Measurements from ENCODE around the gene MEGF6.

Gene MEGF6

DNA sequence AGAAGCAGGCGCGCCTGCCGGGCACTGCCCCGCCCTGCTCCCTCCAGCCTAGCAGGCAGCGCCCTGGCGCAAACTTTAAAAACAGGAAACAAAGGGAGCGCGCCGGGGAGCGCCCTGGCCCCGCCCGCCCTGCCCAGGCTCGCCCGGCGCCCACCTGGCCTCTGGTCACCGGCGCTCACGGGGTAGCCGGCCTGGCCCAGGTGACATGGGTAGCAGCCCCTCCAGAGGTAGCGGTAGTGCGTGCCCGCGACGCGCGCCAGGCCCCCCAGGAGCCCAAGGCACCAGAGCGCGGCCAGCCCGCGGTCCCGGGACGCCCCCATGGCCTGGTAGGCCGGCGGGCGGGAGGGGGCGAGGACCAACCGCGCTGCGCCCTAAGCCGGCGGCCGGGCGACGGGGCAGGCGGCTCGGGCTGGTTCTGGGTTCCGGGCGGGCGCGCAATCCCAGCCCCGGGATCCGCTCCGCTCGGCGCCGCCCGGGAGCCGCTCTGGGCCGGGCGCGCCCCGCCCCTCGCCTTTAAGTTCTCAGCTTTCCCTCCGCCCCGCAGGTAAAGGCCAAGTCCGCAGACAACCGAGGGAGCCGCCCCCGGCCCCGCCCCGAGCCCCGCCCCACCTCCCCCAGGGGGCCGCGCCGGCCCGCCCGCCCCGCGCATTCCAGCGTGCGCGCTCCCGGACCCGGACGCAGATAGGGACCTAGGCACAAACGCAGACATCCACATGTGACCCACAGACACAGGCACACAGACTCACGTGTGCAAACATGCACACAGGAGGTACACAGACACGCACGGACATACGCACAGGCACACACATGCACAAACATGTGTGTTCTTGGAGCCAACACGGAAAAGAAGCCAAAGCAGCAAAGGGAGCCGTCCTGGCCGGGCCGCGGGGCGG, 80.1 kb downstream of the MEGF6 start:
- FAIRE-seq (no peak), DNase-seq (ENCODE audit: insufficient read length, low spot score) (peak; percentile 83)
- TF ChIP-seq POLR2A (IDR thresholded peaks at IDR 0.05; ENCODE audit: low read depth, low read length): peak; percentile 51

DNA sequence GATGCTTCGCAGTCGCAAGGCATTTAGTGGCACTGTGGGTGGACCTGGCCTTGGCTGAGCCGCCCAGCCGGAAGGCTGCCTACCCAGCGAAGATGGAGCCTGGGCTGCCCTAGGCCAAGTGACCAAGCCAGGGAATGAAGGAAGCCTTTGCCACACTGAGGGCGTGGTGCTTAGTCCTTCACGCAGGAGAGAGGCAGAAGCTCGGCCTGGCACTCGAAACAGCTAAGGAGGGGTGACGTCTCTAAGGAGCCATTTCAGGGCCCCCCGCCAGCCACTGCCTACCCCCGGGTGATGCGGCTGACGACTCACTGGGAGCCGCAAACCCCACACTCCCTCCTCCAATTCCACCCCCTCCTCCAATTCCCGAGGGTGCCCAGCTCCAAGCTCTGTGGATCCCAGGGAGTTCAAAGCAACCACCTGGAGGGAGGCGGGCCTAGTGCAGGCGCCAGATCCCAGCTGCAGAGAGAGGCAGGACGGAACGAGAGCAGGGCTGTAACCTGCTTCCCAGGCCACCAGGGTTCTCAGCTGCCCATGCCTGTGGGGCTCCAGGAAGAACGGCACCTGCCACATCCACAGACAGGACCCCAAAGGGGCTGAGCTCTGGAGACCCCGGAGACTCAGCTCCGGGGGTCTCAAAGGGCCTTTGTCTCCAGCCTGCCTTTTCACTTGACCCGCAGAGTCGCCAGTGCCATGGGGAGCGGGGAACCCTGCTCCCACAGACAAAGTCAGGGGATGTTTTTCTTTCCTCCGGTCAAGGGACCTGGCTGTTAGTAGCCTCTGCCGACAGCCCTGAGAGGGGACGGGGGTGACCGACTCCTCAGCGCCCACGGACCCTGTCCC, 81.0 kb downstream of the MEGF6 start:
- FAIRE-seq (no peak), DNase-seq (ENCODE audit: insufficient read length, low spot score) (peak; percentile 46)
- no peak for TF ChIP-seq POLR2A (IDR thresholded peaks at IDR 0.05; ENCODE audit: low read depth, low read length)

DNA sequence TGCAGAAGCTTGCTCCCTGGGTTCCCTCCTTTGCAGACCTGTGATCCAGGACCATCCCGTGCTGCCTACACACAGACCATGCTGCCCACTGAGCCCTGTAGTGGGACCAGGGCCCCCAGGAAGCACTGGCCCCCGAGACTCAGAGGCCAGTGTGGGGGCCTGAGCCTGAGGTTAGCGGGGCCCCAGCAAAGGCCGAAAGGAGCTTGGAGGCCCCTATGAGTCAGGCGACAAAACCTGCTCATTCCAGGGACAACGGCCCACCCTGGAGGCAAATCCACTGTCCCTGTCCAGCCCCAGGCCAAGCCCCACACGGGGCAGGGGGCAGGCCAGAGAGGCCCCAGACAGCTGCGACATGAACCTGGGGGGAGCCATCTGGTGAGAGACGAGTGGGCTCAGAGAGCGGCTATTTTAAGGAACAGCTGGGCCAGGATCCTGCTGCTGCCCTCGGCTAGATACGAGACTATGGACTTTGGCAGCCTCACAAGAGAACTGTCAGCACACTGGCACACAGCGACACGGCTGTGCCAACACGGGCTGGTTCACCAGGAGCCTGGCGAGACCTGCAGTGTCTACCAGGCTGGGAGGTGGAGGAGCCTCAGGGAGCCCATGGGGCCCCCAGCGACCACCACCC, 82.1 kb downstream of the MEGF6 start:
- FAIRE-seq (no peak), DNase-seq (ENCODE audit: insufficient read length, low spot score) (no peak)
- no peak for TF ChIP-seq POLR2A (IDR thresholded peaks at IDR 0.05; ENCODE audit: low read depth, low read length)

DNA sequence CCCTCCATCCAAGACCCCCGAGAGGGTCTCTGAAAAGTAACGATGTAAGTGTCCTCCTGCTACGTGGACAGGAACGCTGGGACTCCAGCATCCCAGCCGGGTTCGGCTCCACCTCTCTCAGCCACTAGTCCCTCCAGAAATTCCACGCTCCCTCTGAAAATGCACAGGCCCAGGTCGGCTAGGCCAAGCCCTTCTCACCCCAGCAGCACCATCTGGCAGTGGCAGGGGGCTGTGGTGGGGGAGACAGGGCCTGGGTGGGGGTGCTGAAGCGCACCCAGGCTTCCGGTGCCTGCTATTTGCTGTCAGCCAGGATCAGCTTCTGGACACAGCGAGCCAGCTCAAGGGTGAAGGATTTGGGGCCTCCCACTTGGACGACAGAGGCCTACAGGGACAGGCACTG, 83.5 kb downstream of the MEGF6 start:
- TF ChIP-seq POLR2A (IDR thresholded peaks at IDR 0.05; ENCODE audit: low read depth, low read length): no peak
- DNase-seq (ENCODE audit: insufficient read length, low spot score) (no peak), FAIRE-seq (no peak)

DNA sequence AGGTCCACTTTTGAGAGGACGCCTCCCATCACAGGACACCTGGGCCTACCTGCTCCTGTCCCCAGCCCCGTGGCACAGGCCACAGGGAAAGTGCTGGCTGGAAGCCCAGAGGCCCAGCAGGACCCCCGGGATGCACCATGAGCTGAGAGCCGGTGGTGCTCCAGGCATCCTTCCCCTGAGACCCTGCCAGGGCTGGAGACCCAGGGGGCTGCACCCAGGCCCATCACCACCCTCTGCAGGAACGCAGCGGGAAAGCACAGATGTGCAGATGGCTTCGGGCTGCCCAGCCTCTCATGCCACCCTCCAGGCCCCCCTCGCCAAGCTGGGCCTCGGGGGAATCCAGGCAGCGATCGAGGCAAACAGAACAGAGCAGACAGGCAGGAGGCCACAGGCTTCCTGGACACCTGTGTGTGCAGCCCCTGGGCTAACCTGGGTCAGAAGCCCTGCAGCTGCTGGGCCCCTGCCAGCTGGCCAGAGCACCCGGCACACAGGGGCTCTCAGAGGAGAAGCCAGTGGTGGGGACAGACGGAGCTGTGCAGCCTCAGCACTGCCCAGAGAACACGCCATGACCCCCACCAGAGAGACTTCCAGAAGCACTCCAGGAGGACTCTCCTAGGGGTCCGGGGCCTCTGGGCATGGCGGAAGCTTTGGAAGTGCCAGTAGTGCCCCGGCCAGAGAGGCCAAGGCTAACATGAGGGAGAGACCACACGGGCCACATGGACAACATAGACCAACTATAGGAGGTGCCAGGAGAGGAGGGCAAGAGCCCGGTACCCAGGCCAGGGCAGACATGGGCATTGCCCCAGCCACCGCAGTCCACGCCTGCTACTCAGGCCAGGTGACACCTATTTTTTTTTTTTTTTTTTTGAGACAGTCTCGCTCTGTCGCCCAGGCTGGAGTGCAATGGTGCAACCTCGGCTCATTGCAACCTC, 85.5 kb downstream of the MEGF6 start:
- no peak for TF ChIP-seq POLR2A (IDR thresholded peaks at IDR 0.05; ENCODE audit: low read depth, low read length)
- DNase-seq (ENCODE audit: insufficient read length, low spot score) (no peak), FAIRE-seq (no peak)

DNA sequence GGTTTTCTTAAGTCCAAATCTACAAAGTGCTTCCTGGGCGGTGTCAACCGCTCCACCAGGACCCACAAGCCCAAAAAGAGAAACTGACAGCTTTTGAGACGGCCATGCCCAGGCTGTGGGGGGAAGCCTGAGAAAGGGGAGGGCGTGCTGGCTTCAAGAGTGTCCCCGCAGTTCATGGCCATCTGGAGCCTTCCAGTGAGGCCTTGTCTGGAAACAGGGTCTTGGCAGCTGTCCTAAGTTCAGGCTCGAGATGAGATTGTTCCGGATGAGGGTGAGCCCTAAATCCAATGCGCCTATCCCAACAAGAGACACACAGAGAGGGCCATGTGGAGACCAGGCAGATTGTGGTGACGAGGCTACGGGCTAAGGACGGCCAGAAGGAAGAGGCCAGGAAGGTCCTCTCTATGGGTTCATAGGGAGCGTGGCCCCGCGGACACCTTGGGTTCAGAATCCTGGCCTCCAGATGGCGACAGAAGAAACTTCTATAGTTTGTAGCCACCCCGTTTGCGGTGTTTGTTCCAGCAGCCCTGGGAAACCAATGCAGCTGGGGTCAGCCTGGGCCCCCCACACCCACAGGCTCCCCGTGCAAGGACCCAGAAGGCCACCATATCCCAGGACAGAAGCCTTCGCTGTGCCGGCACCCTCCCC, 86.6 kb downstream of the MEGF6 start:
- no peak for FAIRE-seq
- no peak for DNase-seq (ENCODE audit: insufficient read length, low spot score)
- no peak for TF ChIP-seq POLR2A (IDR thresholded peaks at IDR 0.05; ENCODE audit: low read depth, low read length)

DNA sequence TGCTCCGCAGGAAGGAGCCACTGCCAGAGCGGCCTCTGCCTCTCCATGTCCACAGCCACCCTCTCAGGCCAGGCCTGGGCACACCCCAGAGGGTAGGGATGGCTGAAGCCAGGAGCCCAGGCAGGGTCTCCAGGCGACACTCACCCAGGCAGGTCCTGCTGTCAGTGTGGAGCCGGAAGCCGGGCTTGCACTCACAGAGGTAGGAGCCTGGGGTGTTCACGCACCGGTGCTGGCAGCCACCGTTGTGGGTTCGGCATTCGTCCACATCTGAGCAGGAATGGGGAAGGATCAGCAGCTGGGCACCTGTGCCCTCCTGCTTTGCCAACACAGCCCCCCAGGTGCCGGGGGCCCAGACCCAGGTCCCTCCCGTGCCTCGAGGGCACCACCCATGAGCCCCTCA, 87.3 kb downstream of the MEGF6 start:
- DNase-seq (ENCODE audit: insufficient read length, low spot score): no peak
- no peak for TF ChIP-seq POLR2A (IDR thresholded peaks at IDR 0.05; ENCODE audit: low read depth, low read length)
- FAIRE-seq: no peak

DNA sequence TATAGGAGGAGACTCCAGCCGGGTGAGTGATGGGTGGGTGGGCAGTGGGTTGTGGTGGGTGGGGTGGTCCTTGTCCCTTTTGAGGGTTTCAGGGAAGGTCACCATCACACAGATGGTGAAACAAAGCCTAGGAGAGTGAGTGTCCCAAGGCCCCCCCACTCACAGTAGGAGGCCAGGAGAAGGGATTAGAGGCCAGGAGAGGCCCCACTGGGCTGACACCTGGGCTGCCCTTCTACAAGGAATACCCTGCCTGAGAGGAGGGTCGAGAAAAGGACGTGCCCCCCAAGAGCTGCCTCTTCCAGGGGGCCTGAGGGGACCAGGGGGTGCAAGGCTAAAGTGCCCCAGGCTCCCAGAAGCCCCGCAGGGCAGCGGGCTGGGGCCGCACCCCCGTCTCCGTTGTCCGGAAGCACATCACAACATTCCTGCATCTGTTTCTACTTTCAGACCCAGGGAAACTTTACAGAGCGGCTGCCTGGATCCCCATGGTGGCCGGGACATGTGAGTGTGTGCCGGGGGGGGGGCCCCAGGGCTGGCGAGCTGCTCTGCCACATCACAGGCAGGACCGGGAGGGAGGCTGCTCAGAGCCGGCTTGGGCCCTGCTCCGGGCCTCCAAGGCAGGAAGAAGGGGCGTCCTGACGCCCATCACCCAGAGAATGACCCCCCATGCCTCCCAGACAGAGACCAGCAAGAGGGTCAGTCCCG, 88.6 kb downstream of the MEGF6 start:
- FAIRE-seq (no peak), DNase-seq (ENCODE audit: insufficient read length, low spot score) (no peak)
- no peak for TF ChIP-seq POLR2A (IDR thresholded peaks at IDR 0.05; ENCODE audit: low read depth, low read length)

DNA sequence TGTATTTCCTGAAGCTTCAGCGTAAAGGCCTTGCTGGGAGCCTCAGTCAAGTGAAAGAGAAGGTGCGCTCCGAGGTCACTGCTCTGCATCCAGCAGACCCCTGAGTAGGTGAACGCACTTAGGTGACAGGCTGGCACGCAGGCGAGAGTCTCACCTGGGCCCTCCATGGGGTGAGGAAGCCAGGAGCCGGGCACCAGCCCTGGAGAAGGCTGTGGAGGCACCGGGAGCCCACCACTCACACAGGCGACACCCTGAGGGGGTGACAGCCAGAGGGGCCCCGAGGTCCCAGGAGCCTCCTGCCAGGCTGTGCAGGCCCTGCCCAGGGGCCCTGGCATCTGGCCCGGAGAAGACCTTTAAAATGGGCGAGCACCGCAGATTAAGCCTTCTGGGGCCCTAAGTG, 89.2 kb downstream of the MEGF6 start:
- no peak for FAIRE-seq
- no peak for TF ChIP-seq POLR2A (IDR thresholded peaks at IDR 0.05; ENCODE audit: low read depth, low read length)
- DNase-seq (ENCODE audit: insufficient read length, low spot score): no peak

DNA sequence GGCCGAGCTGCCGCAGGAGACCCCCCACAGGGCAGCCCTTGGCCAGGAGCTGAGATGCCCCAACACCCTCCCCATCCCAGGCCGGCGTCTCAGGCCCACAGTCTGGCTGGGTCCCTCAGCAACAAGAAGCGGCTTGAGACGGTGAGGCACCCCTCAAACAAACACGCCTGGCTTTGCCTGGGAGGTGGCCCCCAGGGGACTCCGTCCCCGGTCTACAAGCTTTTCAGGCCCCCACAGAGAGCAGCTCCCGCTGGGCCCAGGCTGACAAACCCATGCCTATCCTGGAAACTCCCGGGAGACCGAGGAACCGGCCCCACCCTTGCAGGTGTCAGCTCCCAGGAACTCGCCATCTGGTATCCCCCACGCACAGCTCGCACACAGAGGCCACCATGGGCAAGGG, 89.9 kb downstream of the MEGF6 start:
- DNase-seq (ENCODE audit: insufficient read length, low spot score) (no peak), FAIRE-seq (no peak)
- TF ChIP-seq POLR2A (IDR thresholded peaks at IDR 0.05; ENCODE audit: low read depth, low read length): no peak

DNA sequence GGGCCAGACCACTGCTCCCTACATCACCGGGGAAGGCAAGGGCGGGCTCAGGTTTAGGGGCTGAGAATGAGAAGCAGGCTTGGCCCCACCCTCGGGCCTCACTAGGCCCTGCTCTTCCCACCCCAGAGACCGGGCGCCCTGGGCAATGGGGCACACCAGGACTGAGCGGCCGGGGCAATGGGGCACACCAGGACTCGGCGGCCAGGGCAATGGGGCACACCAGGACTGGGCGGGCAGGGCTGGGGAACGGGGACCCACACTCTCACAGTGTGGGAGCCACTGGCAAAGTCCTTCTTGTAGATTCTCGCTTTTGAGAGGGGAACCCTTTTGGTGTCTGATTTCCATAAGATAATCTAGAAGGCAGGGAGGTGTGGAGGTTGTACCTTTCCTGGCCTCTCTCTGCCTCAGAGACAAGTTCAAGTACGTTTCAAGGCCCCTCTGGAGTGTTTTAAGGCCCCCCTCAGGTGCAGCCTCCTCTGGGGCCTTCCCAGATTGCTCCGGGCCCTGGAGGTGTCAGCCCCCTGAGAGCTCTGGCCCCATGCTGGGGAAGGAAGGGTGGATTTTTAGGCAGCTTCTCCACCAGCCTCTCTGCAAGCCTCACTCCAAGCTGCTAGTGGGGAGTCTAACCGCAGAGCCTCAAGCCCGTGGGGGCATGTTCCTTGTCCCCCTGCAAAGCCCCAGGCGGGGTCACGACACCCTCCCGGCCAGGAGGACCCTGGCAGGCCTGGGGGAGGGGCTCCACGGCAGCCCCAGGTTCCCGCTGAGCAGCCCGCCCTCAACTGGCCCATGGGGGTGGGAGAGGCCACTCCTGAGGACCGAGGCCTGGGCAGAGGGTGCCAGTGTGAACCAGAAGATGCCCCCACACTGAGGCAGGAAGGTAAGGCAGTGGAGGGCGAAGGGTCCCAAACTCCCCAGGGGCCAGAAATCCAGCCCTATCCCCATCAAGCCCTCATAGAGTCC, 90.6 kb downstream of the MEGF6 start:
- TF ChIP-seq POLR2A (IDR thresholded peaks at IDR 0.05; ENCODE audit: low read depth, low read length): no peak
- no peak for DNase-seq (ENCODE audit: insufficient read length, low spot score)
- FAIRE-seq: no peak

All from H54 (cell line).